H9 (cell line): ENCODE results near the gene WDR37. TPM values are rescaled to one million over a fixed set of nuclear protein-coding genes. Genes with fewer than 3 reads are reported as not detected.

ENCODE experiments used
- DNase-seq: peaks from one replicate; pipeline ENCODE4 v3.0.0-alpha.2; 2017
- H2AFZ ChIP-seq: one replicate; pipeline ENCODE4 v1.6.1; 2013; ENCODE audit warnings: mild to moderate bottlenecking, low read length, control low read depth, moderate library complexity
- H2AK5ac ChIP-seq: 2 replicates; pipeline ENCODE4 v1.6.1; 2013; ENCODE audit warnings: low read length, control low read depth, mixed read lengths; ENCODE audit not compliant: insufficient read length
- H2BK120ac ChIP-seq: one replicate; pipeline ENCODE4 v1.6.1; 2013; ENCODE audit warnings: low read depth, mild to moderate bottlenecking, low read length, control low read depth, inconsistent platforms; ENCODE audit not compliant: poor library complexity, severe bottlenecking
- H2BK12ac ChIP-seq: 2 replicates; pipeline ENCODE4 v1.6.1; 2013; ENCODE audit warnings: low read length, control low read depth, mixed read lengths, low read depth; ENCODE audit not compliant: insufficient read length
- H2BK15ac ChIP-seq: 2 replicates; pipeline ENCODE4 v1.6.1; 2013; ENCODE audit warnings: low read depth, low read length, control low read depth
- H2BK20ac ChIP-seq: one replicate; pipeline ENCODE4 v1.6.1; 2013; ENCODE audit warnings: low read depth, mild to moderate bottlenecking, low read length, control low read depth, inconsistent platforms; ENCODE audit not compliant: poor library complexity, severe bottlenecking
- H2BK5ac ChIP-seq: 2 replicates; pipeline ENCODE4 v1.6.1; 2013; ENCODE audit warnings: low read length, control low read depth, mixed read lengths; ENCODE audit not compliant: insufficient read length
- H3K14ac ChIP-seq: 2 replicates; pipeline ENCODE4 v1.6.1; 2013; ENCODE audit warnings: low read length, control low read depth; ENCODE audit not compliant: insufficient read depth
- H3K18ac ChIP-seq: 2 replicates; pipeline ENCODE4 v1.6.1; 2013; ENCODE audit warnings: low read depth, mild to moderate bottlenecking, mixed read lengths, low read length, control low read depth; ENCODE audit not compliant: insufficient read length
- H3K23ac ChIP-seq: 2 replicates; pipeline ENCODE4 v1.6.1; 2013; ENCODE audit warnings: low read length, control low read depth, mixed read lengths, low read depth; ENCODE audit not compliant: insufficient read length
- H3K23me2 ChIP-seq: 2 replicates; pipeline ENCODE4 v1.6.1; 2013; ENCODE audit warnings: low read depth, mild to moderate bottlenecking, mixed read lengths, low read length, control low read depth; ENCODE audit not compliant: insufficient read length, poor library complexity, severe bottlenecking
- H3K27ac ChIP-seq: 2 replicates; pipeline ENCODE4 v1.5.1; 2013; ENCODE audit warnings: low read length, control low read depth, mixed read lengths, low read depth; ENCODE audit not compliant: insufficient read length
- H3K27me3 ChIP-seq: 2 replicates; pipeline ENCODE4 v1.6.1; 2013; ENCODE audit warnings: low read length, control low read depth, inconsistent platforms; ENCODE audit not compliant: insufficient read depth
- H3K4ac ChIP-seq: 2 replicates; pipeline ENCODE4 v1.6.1; 2013; ENCODE audit warnings: low read depth, mild to moderate bottlenecking, control low read depth, inconsistent platforms, low read length, moderate library complexity
- H3K4me1 ChIP-seq: 2 replicates; pipeline ENCODE4 v1.6.1; 2013; ENCODE audit warnings: low read length, control low read depth, inconsistent platforms; ENCODE audit not compliant: insufficient read depth
- H3K4me2 ChIP-seq: 2 replicates; pipeline ENCODE4 v1.6.1; 2013; ENCODE audit warnings: low read length, control low read depth, mixed read lengths; ENCODE audit not compliant: insufficient read length, insufficient read depth
- H3K56ac ChIP-seq: 2 replicates; pipeline ENCODE4 v1.6.1; 2013; ENCODE audit warnings: low read depth, mild to moderate bottlenecking, mixed read lengths, low read length, control low read depth; ENCODE audit not compliant: insufficient read length
- H3K79me1 ChIP-seq: 2 replicates; pipeline ENCODE4 v1.6.1; 2013; ENCODE audit warnings: low read depth, mild to moderate bottlenecking, moderate library complexity, low read length, control low read depth, inconsistent platforms; ENCODE audit not compliant: insufficient read depth, poor library complexity, severe bottlenecking
- H3K79me2 ChIP-seq: 2 replicates; pipeline ENCODE4 v1.6.1; 2013; ENCODE audit warnings: low read length, control low read depth, inconsistent platforms; ENCODE audit not compliant: insufficient read depth
- H3K9ac ChIP-seq: 2 replicates; pipeline ENCODE4 v1.6.1; 2013; ENCODE audit warnings: low read length, control low read depth, mixed read lengths; ENCODE audit not compliant: insufficient read length; ENCODE audit errors: extremely low read depth
- H3K9me3 ChIP-seq: one replicate; pipeline ENCODE4 v1.6.1; 2013; ENCODE audit warnings: low read depth, low read length, inconsistent platforms; ENCODE audit not compliant: control insufficient read depth
- H3T11ph ChIP-seq: one replicate; pipeline ENCODE4 v1.6.1; 2013; ENCODE audit warnings: mild to moderate bottlenecking, low read length, control low read depth, inconsistent platforms
- H4K20me1 ChIP-seq: one replicate; pipeline ENCODE4 v1.6.1; 2013; ENCODE audit not compliant: control insufficient read depth, insufficient read length, insufficient read depth
- H4K5ac ChIP-seq: 2 replicates; pipeline ENCODE4 v1.6.1; 2013; ENCODE audit warnings: low read depth, mild to moderate bottlenecking, mixed read lengths, low read length, control low read depth; ENCODE audit not compliant: insufficient read length
- H4K8ac ChIP-seq: replicated peaks from 2 replicates; pipeline ENCODE4 v1.6.1; 2013; ENCODE audit warnings: low read length, control low read depth, mixed read lengths, low read depth; ENCODE audit not compliant: insufficient read length
- H4K91ac ChIP-seq: 2 replicates; pipeline ENCODE4 v1.6.1; 2013; ENCODE audit warnings: low read depth, mild to moderate bottlenecking, moderate library complexity, mixed read lengths, low read length, control low read depth; ENCODE audit not compliant: insufficient read length
- H3K27ac Mint-ChIP-seq, 3 experiments: 2 replicates in 2 of 3; 3 replicates in 1 of 3; pipeline ENCODE4 v1.8.0; 2020 to 2021; ENCODE audit warnings: mixed read lengths in 3 of 3, mild to moderate bottlenecking in 1 of 3, moderate library complexity in 1 of 3
- H3K27me3 Mint-ChIP-seq: 2 replicates; pipeline ENCODE4 v1.8.0; 2021; ENCODE audit warnings: low read depth, mild to moderate bottlenecking, moderate library complexity, mixed read lengths
- H3K36me3 Mint-ChIP-seq, 3 experiments: 2 replicates in 2 of 3; 3 replicates in 1 of 3; pipeline ENCODE4 v1.8.0; 2020 to 2021; ENCODE audit warnings: low read depth in 3 of 3, mixed read lengths in 3 of 3; ENCODE audit not compliant: insufficient read depth in 1 of 3
- H3K4me1 Mint-ChIP-seq, 2 experiments: 2 replicates each; pipeline ENCODE4 v1.8.0; 2020; ENCODE audit warnings: mixed read lengths in 2 of 2
- H3K4me3 Mint-ChIP-seq, 2 experiments: 2 replicates in 1 of 2; 3 replicates in 1 of 2; pipeline ENCODE4 v1.8.0; 2020 to 2021; ENCODE audit warnings: mild to moderate bottlenecking in 2 of 2, mixed read lengths in 2 of 2, moderate library complexity in 1 of 2
- H3K9me3 Mint-ChIP-seq, 2 experiments: 2 replicates in 1 of 2; 3 replicates in 1 of 2; pipeline ENCODE4 v1.8.0; 2020; ENCODE audit warnings: mild to moderate bottlenecking in 2 of 2, mixed read lengths in 2 of 2, moderate library complexity in 1 of 2
- CTCF ChIP-seq: fragments of 200-600 bp; sonication (generic); conservative IDR thresholded peaks from 3 replicates; pipeline ENCODE4 v1.8.0; 2021; ENCODE audit warnings: antibody characterized with exemption, mild to moderate bottlenecking
- WGBS: extraction: QIAGEN DNeasy Blood & Tissue Kit; methylation state at CpG from one replicate; pipeline ENCODE4 v1.1.7; 2013; ENCODE audit warnings: missing lambda C conversion rate, low lambda C conversion rate, mixed read lengths; ENCODE audit not compliant: insufficient read length; ENCODE audit errors: extremely low coverage; 5-methylcytosine and 5-hydroxymethylcytosine counted together
- total RNA-seq: library from RNA; stranded (reverse); gene quantifications from 2 replicates; pipeline ENCODE4 v1.2.1, GENCODE V29; 2021

WDR37 gene
- total RNA-seq, 1 experiment from 2014 or later = 13.1 TPM

- Histone ChIP-seq H2AFZ (no peak overlapping the region), H3K9ac (no peak overlapping the region), H2BK120ac (no peak overlapping the region), H3K23me2 (no peaks in the 10 kb centered on the region), H4K20me1 (no peaks in the 10 kb centered on the region), H3K4me1 (no peaks in the 10 kb centered on the region), H3T11ph (no peak overlapping the region), H3K79me1 (no peaks in the 10 kb centered on the region), H2BK20ac (no peak overlapping the region), H4K91ac (no peak overlapping the region), H3K79me2 (no peaks in the 10 kb centered on the region), H3K9me3 (no peaks in the 10 kb centered on the region), H2BK15ac (no peak overlapping the region), H4K8ac (no peak overlapping the region), H3K4me2 (no peak overlapping the region), H2BK12ac (no peak overlapping the region), H3K56ac (no peak overlapping the region), H2AK5ac (no peak overlapping the region), H3K14ac (no peak overlapping the region), H3K27ac (no peak overlapping the region), H3K23ac (no peak overlapping the region), H4K5ac (no peak overlapping the region), H2BK5ac (no peak overlapping the region), H3K18ac (no peak overlapping the region), H3K27me3 (no peaks in the 10 kb centered on the region), H3K4ac (no peak overlapping the region)
- no peaks in the 10 kb centered on the region for H3K36me3 Mint-ChIP-seq
- no peaks in the 10 kb centered on the region for H3K9me3 Mint-ChIP-seq
- WGBS = no CpG with 5 or more reads among the region's 4 CpGs
- no peak overlapping the region; a peak in 1 of 7 replicates for H3K27ac Mint-ChIP-seq
- peaks cover 4 to 5% of the 10 kb centered on the region in 2 experiments for H3K4me1 Mint-ChIP-seq
- H3K27me3 Mint-ChIP-seq = peaks cover 6% of the 10 kb centered on the region
- no peak overlapping the region for H3K4me3 Mint-ChIP-seq
- no peak for DNase-seq
- TF ChIP-seq CTCF = no peak
Observed at GRCh38 chr10:1157615-1157933, 101.4 kb downstream of the WDR37 start.
